HG03135 (cell line): ENCODE measurements around the gene FFAR4.

Source experiments
- ATAC-seq: cut with Tn5 transposase; IDR thresholded peaks from one replicate; pipeline ENCODE4 v1.9.1; 2021; ENCODE audit warnings: mild to moderate bottlenecking, moderate library complexity; ENCODE audit not compliant: unreplicated experiment

FFAR4 gene

GRCh38 chr10:93570383-93570782 lies 3.9 kb downstream of the FFAR4 start:
- no peak for ATAC-seq

GRCh38 chr10:93572606-93573005 lies 6.1 kb downstream of the FFAR4 start:
- no peak for ATAC-seq

GRCh38 chr10:93573051-93573909 lies 6.8 kb downstream of the FFAR4 start:
- no peak for ATAC-seq

GRCh38 chr10:93573924-93574323 lies 7.5 kb downstream of the FFAR4 start:
- ATAC-seq: no peak

GRCh38 chr10:93576888-93577287 lies 10.4 kb downstream of the FFAR4 start:
- ATAC-seq: no peak

GRCh38 chr10:93577565-93577964 lies 11.1 kb downstream of the FFAR4 start:
- no peak for ATAC-seq

- ATAC-seq: no peak
These were observed 12.6 kb downstream of the FFAR4 start for GRCh38 chr10:93579089-93579488.

GRCh38 chr10:93579985-93580711 lies 13.7 kb downstream of the FFAR4 start:
- ATAC-seq: no peak

- no peak for ATAC-seq
These were observed 14.4 kb downstream of the FFAR4 start for GRCh38 chr10:93580828-93581227.

GRCh38 chr10:93584445-93584844 lies 18.0 kb downstream of the FFAR4 start:
- ATAC-seq: no peak

- no peak for ATAC-seq
These were observed 23.4 kb downstream of the FFAR4 start for GRCh38 chr10:93589648-93590562.

- no peak for ATAC-seq
These were observed 24.2 kb downstream of the FFAR4 start for GRCh38 chr10:93590638-93591037.

GRCh38 chr10:93591065-93591808 lies 24.8 kb downstream of the FFAR4 start:
- ATAC-seq: no peak

GRCh38 chr10:93593254-93593653 lies 26.8 kb downstream of the FFAR4 start:
- no peak for ATAC-seq

- ATAC-seq: no peak
These were observed 27.3 kb downstream of the FFAR4 start for GRCh38 chr10:93593749-93594148.

GRCh38 chr10:93594518-93594917 lies 28.1 kb downstream of the FFAR4 start:
- ATAC-seq: no peak

- no peak for ATAC-seq
These were observed 29.1 kb downstream of the FFAR4 start for GRCh38 chr10:93595378-93596161.

GRCh38 chr10:93596539-93596938 lies 30.1 kb downstream of the FFAR4 start:
- ATAC-seq: no peak

- ATAC-seq: no peak
These were observed 30.7 kb downstream of the FFAR4 start for GRCh38 chr10:93597075-93597599.
